Kidney (tissue), 14 donors: ENCODE measurements around the gene TNFRSF11A. TPM values are rescaled to one million over a fixed set of nuclear protein-coding genes. Genes with fewer than 3 reads are reported as not detected.

ENCODE experiments used
- DNase-seq, 5 donors: peaks; one replicate each; pipeline ENCODE4 v3.0.0-alpha.2; 2013 to 2020
- FAIRE-seq: peaks from 2 replicates; lab custom pipeline; 2012; peaks lifted over from hg19 to GRCh38; lab: Jason Lieb, UNC
- H3K27ac ChIP-seq, 2 donors: one replicate each; pipeline ENCODE4 v1.7.0; 2013; ENCODE audit warnings: low read depth in 2 of 2, low read length in 2 of 2, inconsistent platforms in 1 of 2
- H3K27me3 ChIP-seq: one replicate; pipeline ENCODE4 v1.7.1; 2013; ENCODE audit warnings: low read length, inconsistent platforms; ENCODE audit not compliant: control insufficient read depth, insufficient read depth
- H3K36me3 ChIP-seq, 3 donors: one replicate each; pipeline versions ENCODE4 v1.7.0 to v1.7.1; 2013; ENCODE audit warnings: low read length in 3 of 3, control low read depth in 1 of 3, inconsistent platforms in 1 of 3; ENCODE audit not compliant: insufficient read depth in 3 of 3, control insufficient read depth in 2 of 3
- H3K4me1 ChIP-seq, 3 donors: one replicate each; pipeline versions ENCODE4 v1.7.0 to v1.7.1; 2013; ENCODE audit warnings: low read length in 3 of 3, inconsistent platforms in 1 of 3, low read depth in 1 of 3; ENCODE audit not compliant: control insufficient read depth in 2 of 3, insufficient read depth in 2 of 3
- H3K4me3 ChIP-seq, 3 donors: one replicate each; pipeline versions ENCODE4 v1.7.0 to v1.8.1; 2013; ENCODE audit warnings: low read length in 3 of 3, control low read depth in 1 of 3, inconsistent platforms in 1 of 3
- H3K9ac ChIP-seq, 3 donors: one replicate each; pipeline versions ENCODE4 v1.7.0 to v1.7.1; 2013; ENCODE audit warnings: low read length in 3 of 3, control low read depth in 1 of 3, inconsistent platforms in 1 of 3
- H3K9me3 ChIP-seq, 3 donors: one replicate each; pipeline versions ENCODE4 v1.7.0 to v1.7.1; 2013; ENCODE audit warnings: low read length in 3 of 3, control low read depth in 1 of 3, inconsistent platforms in 1 of 3; ENCODE audit not compliant: control insufficient read depth in 2 of 3, insufficient read depth in 1 of 3
- CTCF ChIP-seq: IDR thresholded peaks from 3 replicates; pipeline ENCODE4 v1.5.1; 2012; ENCODE audit warnings: mild to moderate bottlenecking, moderate library complexity, borderline replicate concordance; ENCODE audit not compliant: insufficient read depth; ENCODE audit errors: extremely low read depth
- intact Hi-C: fragments of 100-400 bp; cut with DNase I; formaldehyde crosslinking; loops from one replicate; pipeline ENCODE4 v1.11.1; 2022
- polyA plus RNA-seq: library from polyadenylated mRNA; stranded (reverse); fragments of 350-450 nt; fragmentation: Illumina TruSeq; extraction: RNeasy Lipid Tissue Mini Kit (QIAGEN cat#74804); gene quantifications from one replicate; pipeline ENCODE4 v1.2.3, GENCODE V29; 2014; ENCODE audit warnings: low read depth, low replicate concordance; ENCODE audit not compliant: insufficient read depth
- total RNA-seq: library from RNA; stranded (reverse); fragmentation: NEBNext Ultra II Directional; extraction: Animal tissue kit (Norgen Biotek cat#: 25700); gene quantifications from one replicate; pipeline ENCODE4 v1.2.1, GENCODE V29; 2021
- donor health status: control.
- donor health status: control.
- donor health status: control.
- donor health status: control.
- donor health status: control.
- donor health status: DM: yes; HTN: yes; CAD: no.
- donor health status: Normal renal cell carcinoma (clear cell type).

The TNFRSF11A gene
- total and polyA plus RNA-seq, 2 donors from 2014 or later = 0.39 to 5.4 TPM

- no peak overlapping the region for H3K4me3 ChIP-seq
- DNase-seq = no peak
- FAIRE-seq = no peak
- TF ChIP-seq CTCF = no peak
- H3K9ac ChIP-seq = no peak overlapping the region
- no peaks in the 10 kb centered on the region for H3K27me3 ChIP-seq
- H3K9me3 ChIP-seq = no peaks in the 10 kb centered on the region
- no peak overlapping the region for H3K27ac ChIP-seq
- no peaks in the 10 kb centered on the region for H3K36me3 ChIP-seq
- H3K4me1 ChIP-seq = peaks cover 0 to 2% (median 0%) of the 10 kb centered on the region in 3 donors
- intact Hi-C loops = loop anchor here (10.0 kb wide), 1 partner anchor 136 kb away; no protein-coding TSS in a partner anchor
These were observed 113.3 kb downstream of the TNFRSF11A start for GRCh38 chr18:62438402-62438801.

- no peak overlapping the region for H3K9ac ChIP-seq
- H3K36me3 ChIP-seq = no peaks in the 10 kb centered on the region
- DNase-seq (no peak), FAIRE-seq (no peak)
- intact Hi-C loops = loop anchor here (10.0 kb wide), 1 partner anchor 136 kb away; no protein-coding TSS in a partner anchor
- H3K4me3 ChIP-seq = no peak overlapping the region
- H3K9me3 ChIP-seq = no peaks in the 10 kb centered on the region
- peaks cover 0 to 2% (median 0%) of the 10 kb centered on the region in 3 donors for H3K4me1 ChIP-seq
- no peaks in the 10 kb centered on the region for H3K27me3 ChIP-seq
- no peak overlapping the region for H3K27ac ChIP-seq
- no peak for TF ChIP-seq CTCF
These were observed 113.8 kb downstream of the TNFRSF11A start for GRCh38 chr18:62438866-62439265.

Other genes starting within 250 kb of the TNFRSF11A start
- gene PIGN, start 138.3 kb upstream of the TNFRSF11A start, total RNA-seq = 30.5 TPM
- 4.5 TPM for gene PIGN, start 138.3 kb upstream of the TNFRSF11A start, polyA plus RNA-seq
- gene RELCH, start 138.1 kb upstream of the TNFRSF11A start, total RNA-seq = 39.0 TPM
- 9.0 TPM for gene RELCH, start 138.1 kb upstream of the TNFRSF11A start, polyA plus RNA-seq
- 22.1 TPM for gene ZCCHC2, start 197.7 kb downstream of the TNFRSF11A start, total RNA-seq
- 5.5 TPM for gene ZCCHC2, start 197.7 kb downstream of the TNFRSF11A start, polyA plus RNA-seq